CD4-positive, alpha-beta T cell treated with Interleukin-4 for 1 hour (primary cell): ENCODE results near the gene PARD3.
"Not testable (repeated sequence)": the region's sequence is repeated elsewhere in the genome, so short reads cannot be mapped to it uniquely, and the experiment has no call there.

ENCODE experiments used
- DNase-seq, 2 donors: peaks; one replicate each; pipeline ENCODE4 v3.0.0-alpha.2; 2020 to 2022

PARD3 gene

DNA sequence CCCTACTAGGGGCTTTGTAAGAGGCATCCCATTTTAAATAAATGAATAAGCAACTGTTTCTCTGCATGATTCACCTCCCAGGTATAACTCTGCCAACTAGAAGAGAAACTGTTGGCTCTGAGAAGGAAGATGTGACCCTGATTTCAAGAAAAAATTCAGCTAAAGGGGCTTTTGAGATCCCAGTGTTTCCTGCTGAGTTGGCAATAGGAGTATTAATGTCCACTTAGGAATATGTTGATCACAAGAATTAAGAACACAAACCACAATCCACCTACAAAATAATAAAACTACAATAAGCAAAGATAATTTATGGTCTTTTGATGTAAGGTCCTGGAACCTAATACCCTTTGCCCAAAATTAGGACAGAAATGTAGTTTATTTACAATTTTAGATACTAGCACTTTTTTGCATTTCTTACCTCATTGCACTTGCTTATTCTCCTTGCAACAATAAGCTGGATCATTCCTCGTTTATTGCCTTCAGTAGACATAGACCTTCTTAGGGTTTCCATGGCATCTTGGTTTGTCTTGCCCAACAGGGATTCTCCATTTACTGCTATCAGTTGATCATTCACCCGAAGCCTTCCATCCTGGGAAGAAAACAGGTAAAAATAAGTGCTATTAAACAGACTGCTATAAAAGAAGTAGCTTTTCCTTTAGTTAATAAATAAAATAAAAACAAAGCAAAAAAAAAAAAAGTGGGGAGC is 456.2 kb downstream of the PARD3 start:
- DNase-seq: no peak

DNA sequence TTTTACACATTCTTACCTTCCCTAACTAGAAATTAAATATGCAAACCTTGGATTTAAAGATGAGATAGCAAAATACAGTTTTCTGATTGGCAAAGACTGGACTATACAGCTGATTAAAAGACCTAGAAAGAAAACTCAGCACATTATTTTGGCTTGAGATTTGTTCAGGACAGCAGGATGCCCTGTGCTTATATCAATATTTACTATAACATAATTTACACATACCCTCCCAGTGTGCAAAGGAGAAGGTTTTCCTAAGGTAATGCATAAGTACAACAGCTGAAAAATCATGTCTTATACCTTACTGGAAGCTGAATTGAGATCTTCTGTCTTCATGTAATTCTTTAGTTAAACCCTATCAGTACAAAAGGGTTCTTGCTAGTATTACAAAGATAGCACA is 458.6 kb downstream of the PARD3 start:
- no peak for DNase-seq

DNA sequence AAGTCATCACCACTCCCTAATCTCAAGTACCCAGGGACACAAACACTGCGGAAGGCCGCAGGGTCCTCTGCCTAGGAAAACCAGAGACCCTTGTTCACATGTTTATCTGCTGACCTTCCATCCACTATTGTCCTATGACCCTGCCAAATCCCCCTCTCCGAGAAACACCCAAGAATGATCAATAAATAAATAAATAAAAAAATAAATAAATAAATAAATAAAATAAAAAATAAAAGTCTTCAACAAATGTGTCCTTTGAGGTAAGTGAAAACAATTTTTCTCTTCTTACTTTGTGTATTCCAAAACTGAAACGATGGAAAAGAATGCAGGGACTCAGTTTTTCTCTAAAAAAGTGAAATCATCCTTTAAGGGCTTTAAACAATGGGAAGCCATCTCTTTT is 461.6 kb downstream of the PARD3 start:
- DNase-seq: not testable (repeated sequence)

DNA sequence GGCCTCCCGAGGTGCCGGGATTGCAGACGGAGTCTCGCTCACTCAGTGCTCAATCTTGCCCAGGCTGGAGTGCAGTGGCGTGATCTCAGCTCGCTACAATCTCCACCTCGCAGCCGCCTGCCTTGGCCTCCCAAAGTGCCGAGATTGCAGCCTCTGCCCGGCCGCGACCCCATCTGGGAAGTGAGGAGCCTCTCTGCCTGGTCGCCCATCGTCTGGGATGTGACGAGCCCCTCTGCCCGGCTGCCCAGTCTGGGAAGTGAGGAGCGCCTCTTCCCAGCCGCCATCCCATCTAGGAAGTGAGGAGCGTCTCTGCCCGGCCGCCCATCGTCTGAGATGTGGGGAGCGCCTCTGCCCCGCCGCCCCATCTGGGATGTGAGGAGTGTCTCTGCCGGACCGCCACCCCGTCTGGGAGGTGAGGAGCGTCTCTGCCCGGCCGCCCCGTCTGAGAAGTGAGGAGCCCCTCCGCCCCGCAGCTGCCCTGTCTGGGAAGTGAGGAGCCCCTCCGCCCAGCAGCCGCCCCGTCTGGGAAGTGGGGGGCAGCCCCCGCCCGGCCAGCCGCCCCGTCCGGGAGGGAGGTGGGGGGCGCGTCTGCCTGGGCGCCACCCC is 462.4 kb downstream of the PARD3 start:
- DNase-seq: not testable (repeated sequence)

DNA sequence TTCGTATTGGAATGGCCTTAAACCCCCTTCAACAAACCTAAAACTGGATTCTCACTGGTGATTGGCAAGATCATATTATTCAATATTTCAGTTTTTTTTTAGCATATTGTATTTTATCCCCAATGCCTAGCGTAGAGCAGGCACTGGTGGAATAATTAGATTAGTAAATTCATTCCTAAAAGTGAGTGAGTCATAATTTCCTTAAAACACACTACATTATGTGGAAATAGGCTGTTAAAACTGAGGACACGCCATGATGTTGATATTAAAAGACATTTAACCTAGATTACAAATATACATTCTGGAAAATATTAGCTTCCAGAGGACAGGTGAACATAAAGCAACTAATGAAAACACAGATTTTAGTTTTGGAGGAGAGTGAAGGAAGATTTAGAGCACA is 463.9 kb downstream of the PARD3 start:
- DNase-seq: no peak

DNA sequence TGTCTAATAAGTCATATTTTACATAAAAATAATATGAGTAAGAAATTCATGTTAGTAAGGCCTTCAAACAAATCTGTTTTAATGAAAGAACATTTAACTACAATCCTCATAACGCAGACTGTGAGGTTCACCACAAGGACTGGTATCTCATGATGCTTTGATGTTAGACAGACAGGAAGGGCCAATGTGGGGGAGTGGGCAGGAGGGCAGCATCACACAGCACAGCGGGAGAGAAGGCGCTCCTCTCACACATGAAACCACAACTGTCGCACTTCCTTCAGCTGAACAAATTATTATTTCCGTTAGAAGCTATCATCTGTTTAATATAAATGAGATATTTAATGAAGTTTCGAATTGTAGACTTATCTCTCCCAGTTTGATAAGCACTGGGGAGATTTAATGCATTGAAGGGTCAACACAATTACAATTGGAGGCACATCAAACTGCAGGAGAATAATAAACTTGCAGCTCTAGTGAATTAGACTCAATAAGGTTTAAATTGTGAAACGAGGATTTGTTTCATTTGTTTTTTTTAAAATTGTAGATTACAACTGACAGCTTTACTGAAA is 466.1 kb downstream of the PARD3 start:
- peak in 1 of 2 donors; percentile 15 for DNase-seq

DNA sequence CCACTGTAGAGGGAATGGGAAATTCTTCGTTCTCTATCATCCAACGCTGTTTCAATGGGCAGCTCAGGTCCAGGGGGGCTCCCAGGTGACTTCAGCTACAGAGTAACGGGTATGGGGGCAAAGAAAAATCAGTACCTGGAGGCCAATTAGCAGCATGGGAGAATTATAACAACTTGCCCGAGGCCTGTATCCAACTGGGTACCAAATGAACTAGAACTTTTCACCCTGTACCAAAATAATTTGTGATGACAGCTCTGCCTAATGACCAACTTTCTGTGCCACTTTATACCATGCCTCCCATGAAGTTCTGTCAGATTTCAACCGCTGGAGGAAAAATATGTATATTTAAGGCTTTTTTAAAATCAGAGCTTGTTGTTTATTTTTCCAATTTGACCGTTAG is 467.1 kb downstream of the PARD3 start:
- no peak for DNase-seq

DNA sequence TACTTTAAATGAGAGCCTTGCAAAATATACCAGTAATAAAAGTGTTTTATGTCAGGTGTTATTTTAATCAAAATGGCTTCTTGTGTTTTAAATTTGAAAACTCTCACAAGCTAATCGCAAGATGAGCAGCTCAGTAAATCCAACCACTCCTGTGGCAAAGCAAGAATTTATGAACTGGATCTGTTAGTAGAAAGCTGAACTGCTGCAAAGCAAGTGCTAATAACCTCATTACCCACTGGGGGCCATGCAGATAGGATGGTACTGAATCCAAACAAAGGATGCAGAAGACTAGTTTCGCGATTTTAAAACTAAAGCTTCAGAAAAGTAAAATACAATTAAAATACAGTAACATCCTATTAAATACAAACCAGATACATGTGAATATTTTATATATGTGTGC is 468.0 kb downstream of the PARD3 start:
- no peak for DNase-seq

DNA sequence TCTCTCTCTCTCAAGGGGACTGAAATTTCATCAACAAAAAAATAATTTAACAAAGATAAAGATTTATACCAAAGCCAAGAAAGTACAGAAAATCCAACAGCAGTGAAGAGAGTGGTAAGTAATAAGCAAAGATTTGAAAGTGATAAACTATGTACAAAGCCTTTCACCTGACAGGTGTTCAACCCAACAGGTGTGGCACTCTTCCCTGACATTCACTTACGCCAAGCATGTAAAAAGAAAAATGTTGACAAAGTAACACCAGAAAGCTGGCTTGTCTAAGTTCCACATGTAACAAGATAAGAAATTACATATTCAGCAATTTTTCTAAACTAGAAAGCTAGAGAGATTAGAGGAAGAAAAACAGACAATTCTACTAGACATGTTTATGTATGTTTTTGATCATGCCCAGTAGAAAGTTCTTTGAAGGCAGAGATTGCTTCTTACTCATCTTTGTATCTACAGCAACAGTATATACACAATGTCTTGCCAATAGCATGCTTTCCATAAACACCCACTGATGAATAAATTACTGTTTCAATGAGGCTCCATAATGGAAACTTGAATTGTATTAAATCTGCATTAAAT is 468.5 kb downstream of the PARD3 start:
- DNase-seq: no peak

DNA sequence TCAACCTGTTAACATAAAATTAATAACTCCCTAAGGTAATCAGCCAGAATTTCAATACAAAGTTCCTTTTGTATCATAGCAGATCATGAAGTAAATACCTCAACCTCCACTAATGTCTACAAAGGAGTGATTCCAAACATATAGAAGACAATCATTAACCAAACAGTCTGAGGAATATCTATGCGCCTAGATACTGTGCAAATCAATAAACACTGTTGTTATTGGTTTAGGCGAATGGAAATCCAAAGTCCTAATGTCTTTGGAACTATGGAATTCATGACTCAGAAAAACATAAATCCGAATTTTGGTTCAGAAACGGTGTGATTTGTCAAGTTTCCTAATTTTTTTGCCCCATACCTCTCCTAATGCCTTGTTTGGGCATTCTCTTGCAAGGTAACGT is 469.7 kb downstream of the PARD3 start:
- no peak for DNase-seq

DNA sequence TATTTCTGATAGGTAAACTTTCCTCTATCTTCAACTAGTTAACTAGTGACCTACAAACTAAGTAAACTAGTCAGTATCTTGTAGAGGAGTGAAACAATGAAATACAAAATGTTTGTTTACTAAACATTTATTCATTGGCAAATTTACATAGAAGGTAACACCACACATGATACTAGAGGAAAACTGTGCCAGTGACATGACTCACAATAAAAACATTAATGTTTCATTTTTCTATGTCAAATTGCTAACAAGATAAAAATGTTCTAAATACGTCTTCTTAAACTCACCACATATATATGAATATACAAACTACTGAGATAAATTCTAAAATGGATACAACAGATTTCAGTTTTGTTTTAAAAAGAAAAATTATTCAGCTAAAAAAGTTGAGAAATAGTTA is 471.3 kb downstream of the PARD3 start:
- DNase-seq: no peak

DNA sequence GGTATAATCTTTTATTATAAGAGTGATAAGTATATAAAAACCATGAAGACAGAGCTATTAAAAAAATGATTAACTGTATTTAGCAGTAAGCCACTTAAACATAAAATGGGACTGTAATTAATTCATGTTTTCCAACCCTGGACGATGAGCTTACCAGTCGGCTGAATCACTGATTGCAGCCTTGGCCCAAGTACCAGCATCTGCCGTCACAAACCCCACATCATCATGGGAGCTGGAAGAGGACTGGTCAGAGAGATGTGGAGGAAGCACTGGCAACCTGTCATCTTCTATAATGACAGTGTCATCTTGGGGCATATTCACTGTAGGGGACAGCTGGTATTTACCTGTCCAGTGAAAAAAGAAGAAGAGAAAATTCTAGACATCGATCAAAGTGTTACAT is 473.6 kb downstream of the PARD3 start:
- DNase-seq: no peak

DNA sequence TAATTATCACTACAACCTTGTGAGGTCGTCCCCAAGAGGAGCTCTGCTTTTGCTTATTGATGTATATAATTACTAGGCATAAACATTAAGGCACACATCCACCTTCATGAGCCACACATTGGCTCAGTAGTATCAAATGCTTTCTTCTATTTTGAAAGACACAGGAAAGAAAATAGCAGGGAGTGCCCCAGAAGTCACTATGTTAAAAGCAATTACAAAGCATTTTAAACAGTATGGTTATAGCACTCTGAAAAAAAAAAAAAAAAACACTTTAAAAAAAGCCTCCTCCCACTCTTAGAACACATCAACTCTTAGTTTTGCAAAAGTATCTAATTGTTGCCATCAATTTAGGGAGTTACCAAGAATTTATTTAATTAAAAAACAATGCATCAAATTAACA is 474.2 kb downstream of the PARD3 start:
- DNase-seq: no peak

DNA sequence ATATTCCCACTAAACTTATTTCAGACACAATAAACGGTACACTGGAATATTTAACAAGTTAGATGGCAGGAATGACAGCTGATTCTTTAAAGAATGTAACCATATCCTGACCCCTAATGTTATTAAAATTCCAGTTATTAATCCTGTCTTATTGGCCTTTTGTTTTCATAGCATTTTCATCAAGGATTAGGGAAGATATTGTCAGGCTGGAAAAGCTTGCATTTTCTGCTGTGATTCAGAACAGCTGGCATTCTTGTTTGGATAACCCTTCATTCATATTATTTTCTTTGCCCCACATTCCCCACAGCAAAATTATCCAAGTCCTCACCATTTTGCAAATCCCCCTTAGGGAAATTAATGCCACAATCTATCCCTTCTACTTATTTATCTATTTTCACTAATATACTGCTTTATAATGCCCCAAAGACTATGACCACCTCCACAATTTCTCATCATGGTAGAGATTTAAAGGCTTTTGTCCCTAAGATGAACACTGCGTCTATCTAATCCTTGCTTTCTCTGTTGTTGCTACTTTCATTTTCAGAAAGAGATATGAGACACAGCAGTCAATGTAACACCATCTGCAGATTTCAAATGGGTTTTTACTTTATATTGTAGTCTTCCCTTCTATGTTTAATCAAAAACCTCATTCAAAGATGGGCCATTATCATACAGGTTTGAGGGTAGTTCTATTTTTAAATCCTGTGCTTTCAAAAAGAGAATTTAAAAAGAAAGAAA is 475.1 kb downstream of the PARD3 start:
- no peak for DNase-seq

DNA sequence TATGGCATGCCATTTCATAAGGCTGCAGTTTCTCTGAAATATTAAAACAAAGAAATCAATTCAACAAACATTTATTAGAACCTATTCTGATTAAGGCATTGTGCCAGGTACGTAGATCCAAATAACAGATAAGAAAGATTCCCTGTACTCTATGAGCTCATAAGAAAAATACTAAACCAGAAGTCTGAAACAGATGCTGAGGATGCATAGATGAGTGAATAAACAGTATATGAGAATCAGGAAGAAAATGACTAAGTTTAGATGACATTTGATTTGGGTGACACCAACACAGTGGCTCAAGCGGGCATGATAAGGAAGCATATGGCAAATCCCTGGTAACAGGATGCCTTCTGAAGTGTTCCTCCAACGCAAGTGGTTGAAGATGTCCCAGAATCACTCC is 477.2 kb downstream of the PARD3 start:
- DNase-seq: no peak

DNA sequence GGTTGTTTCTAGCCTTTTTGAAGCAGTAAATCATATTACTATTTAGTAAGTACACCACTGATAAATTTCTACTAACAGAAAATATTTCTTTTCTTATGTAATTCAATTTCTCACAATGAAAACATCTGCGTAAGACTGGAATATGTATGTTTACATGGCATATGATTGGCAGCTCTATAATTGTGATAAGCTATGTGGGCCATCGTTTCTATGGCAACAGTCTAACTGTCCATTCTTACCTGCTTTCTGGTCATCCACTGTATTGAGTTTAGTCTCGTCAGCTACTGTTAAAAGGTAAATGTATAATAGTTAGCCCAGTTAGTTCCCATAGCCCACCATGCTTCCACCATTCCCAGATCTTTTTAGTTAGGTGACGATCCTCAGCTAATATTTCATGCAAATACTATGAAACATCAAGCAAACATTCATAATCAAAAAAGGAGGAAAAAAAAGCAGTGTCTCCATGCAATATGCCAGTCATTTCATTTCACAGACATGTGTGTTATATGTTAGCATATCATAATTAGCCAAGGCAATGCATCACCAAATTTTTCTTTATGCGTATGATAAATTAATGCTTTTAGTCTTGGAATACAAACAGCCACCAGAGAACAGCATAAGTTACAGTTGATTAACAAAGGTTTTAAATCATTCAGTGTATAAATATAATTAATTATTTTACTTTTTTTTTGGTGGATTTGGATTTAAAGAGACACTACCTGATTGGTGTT is 479.0 kb downstream of the PARD3 start:
- no peak for DNase-seq

DNA sequence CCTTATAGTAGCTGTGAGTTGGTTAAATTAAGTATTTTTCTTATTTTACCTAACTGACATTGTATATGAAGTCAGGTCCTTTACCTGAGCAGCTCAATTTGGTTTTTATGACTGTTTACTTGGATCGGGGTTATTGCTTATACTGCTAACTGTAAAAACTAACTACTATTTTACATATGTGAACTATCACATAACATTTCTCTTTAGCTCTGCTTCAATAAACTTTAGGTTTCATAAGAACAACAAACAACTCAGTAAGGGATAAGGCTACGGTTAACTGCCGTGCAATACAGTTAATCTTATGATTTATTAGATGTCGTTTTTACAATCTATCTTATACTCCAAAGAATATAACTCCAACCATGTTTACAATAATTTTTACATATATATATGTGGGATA is 480.2 kb downstream of the PARD3 start:
- DNase-seq: no peak

DNA sequence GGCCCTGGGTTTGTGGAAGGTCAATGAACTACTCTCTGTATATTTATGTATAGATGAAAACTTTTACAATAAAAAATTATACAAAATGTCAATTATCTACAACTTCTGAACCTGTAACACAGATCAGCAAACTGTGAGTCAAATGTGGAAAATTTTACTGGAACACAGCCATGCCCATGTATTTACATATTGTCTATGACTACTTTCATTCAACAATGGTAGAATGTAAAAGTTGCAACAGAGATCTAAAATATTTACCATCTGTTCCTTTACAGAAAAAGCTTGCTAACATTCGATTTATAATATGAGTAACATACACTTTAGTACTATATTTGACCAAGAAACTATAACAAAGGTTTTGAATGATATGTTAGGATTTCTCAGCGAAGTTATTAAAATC is 481.6 kb downstream of the PARD3 start:
- no peak for DNase-seq

DNA sequence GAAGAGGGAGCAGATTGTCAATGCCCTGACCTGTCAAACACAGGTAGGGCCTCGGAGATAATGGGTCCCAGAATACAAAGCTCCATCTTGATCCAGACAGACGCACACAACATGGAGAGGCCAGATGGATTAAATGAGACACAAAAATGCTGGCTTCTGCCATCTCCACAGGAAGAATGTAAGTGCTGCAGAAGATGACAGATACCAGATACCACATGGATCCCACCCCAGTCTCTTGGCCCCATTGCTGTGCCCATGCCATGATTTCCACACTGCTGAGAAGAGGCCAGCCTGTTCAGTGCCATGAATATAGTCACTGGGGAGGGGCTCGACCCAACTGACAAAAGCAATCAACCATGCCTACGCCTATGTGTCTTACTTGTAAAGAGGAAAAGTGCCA is 487.9 kb downstream of the PARD3 start:
- no peak for DNase-seq

DNA sequence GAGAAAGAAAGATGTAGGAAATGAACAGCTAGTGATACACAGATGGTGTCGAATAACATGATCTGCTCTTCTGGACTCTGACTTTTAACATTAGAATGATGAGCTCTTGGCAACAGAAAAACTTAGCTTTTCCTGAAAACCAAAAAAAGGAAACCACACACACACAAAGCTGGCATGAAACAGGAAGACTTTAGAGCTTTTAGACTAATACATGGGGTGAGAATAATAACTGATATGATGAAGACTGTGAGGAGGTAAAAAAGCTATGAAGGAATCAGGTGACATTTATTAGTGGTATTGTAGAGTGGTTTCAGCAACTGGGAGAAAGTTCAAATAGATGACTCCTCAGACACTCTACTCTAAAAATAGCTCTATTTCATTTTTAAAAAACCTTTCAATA is 491.9 kb downstream of the PARD3 start:
- DNase-seq: no peak

DNA sequence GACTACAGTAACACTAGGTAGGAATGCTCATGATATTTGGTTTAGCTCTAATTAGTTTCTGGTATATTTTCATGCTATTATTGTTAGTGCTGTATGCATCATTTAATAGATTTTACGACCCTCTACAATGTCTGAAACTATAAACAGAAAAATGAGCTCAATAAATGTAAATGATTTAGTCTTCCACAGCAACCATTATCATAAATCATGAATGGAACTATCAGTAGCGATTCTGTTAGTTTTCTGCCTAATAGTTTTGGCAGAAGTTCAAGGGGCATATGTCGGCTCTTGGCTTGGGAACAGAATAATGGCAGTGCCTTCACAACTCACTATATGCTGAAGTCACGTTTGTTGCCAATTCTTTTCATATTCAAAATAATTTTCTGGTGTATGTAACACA is 494.8 kb downstream of the PARD3 start:
- DNase-seq: no peak

DNA sequence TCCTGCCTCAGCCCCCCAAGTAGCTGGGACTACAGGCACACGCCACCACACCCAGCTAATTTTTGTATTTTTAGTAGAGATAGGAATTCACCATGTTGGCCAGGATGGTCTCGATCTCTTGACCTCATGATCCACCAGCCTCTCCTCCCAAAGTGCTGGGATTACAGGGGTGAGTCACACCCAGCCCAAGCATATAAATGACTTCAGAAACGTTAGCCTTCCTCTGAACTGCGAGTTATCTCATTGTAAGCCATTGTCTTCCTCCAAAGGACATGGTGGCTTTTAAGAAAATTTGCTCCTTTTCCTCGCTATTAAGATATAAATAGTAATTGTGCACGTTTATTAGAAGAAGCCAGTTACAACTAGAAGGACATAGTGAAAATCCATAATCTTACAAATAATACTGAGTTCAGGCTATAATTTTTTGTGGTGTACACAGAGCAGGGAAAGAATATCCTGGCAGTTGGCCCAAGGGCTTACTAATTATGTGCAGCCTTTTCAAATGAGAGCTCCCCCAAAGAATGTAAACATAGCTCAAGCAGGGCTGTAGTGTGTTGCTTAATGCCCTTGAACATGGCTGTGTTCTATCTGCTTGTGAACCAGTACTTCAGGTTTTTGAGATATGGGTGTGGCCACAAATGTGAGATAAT is 495.8 kb downstream of the PARD3 start:
- no peak for DNase-seq
